ENCODE data around the gene PIP5K1C.
"Not testable (repeated sequence)": the region's sequence is repeated elsewhere in the genome, so short reads cannot be mapped to it uniquely, and the experiment has no call there.

PIP5K1C gene

GRCh38 chr19:3660493-3661219 is 39.6 kb downstream of the PIP5K1C start:
- DNase-seq (ENCODE audit: low read depth): no peak

DNA sequence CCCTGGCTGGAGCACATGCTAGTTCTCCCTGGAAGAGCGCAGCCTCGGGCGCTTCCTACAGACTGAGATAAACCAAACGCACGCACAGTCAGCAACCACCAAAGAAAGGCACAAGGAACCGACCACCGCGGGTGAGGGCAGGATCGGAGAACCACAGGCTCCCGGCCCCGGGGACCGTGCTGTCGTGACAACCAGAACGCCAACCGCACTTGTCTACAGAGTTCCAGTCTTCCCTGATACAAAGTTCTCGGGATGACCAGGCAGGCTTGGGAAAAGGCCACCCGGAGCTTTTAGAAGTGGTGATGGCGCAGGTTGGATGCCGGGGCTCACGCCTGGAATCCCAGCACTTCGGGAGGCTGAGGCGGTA is 40.5 kb downstream of the PIP5K1C start:
- no peak for DNase-seq (ENCODE audit: low read depth)

- DNase-seq (ENCODE audit: low read depth): no peak
Measured at GRCh38 chr19:3658870-3659745, 41.2 kb downstream of the PIP5K1C start.

DNA sequence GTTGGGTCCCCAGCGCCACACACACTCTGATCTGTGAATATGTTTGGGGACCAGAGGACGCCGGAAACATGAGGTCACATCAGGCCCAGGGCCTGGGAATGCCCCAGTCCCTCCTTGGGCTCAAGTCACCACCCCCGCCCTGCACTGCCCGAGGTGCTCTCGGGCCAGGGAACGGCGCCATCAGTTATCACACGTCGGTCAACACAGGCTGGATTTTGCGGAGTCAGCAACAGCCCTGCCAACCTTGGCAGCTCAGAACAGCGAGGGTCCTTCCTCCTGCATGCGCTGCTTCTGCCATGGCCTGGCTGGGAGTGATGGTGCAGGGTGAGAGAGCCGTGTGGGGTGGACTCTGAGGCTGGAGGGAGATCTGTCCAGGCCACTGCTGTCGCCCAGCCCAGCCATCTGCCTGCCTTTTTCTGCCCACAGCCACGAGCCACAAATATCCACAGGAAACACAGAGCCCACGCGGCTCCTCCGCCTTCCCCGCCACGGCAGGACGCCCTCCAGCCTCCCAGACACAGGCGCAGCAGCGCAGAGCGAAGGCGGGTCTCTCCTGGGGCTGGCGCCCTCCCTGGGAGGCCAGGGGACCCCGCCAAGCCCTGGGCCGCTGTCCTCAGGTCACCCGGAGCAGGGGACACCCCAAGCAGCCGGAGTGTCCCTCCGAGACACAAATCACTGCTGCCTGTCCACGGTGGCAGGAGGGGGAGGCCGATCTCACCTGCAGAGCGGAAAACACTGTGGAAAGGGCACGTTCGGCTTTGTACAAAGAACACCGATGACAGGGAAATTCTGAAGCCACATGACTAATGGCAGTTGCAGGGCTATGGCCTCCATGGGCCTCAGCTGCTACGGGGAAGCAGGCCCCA is 42.0 kb downstream of the PIP5K1C start:
- DNase-seq (ENCODE audit: low read depth): no peak

- DNase-seq (ENCODE audit: low read depth): no peak
Measured at GRCh38 chr19:3657395-3657769, 42.9 kb downstream of the PIP5K1C start.

- DNase-seq (ENCODE audit: low read depth): no peak
Measured at GRCh38 chr19:3656747-3657394, 43.4 kb downstream of the PIP5K1C start.

DNA sequence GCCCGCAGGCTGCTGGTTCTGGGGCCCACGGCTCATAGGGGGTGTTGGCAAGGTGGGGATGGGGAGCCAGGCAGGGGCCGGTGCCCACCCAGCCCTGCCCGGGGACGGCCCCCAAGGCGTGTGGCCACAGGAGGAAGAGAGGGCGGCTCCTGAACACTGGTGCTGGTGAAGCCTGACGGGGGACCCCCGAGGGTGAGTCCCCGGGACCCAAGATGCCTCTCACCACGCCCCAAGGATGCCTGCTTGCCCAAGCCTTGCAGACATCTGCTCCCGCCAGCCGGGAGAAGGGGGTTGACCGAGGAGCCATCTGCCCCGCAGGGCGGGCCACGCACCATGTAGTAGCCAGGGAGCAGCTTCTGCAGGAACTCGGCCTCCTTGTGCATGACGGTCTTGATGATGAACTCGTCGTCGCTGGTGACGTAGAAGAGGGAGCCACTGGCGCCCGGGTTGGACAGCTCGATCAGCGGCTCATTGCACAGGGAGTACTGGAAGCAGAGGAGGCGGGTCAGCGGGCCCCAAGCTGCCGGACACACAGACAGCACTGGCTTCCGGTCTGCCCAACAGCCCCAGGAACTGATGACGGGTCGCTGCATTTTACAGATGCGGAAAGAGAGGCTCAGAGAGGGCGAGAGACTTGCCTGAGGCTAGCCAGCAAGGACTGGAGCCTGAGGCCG is 44.1 kb downstream of the PIP5K1C start:
- no peak for DNase-seq (ENCODE audit: low read depth)

DNA sequence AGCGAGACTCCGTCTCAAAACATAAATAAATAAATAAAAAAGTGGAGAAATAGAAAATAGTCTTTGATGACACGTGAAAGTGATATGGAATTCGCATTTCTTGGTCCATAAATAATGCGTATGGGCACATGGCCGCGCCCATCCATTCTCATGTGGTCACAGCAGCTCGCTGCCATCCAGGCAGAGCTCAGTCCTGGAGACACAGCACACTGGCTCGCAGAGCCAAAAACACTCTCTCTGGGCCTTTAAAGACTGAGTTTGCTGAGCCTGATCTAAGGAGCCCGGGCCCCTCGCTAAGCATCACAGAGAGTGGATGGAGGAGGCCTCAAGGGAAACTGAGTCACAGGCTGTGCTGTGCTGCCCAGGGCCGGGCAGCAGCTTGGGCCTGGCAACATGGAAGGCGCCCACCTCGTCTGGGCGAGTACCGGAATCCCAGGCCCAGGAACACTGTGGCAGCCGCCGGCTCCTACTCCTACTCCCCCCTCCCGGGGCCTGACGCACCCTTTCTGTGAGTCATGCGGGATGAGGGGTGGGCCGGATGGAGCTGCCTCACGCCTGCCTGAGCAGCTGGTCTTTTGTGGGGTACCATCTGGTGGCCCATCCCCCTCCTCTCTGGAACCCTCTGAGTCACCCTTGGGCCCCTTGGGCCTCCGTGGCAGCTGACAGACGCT is 44.7 kb downstream of the PIP5K1C start:
- DNase-seq (ENCODE audit: low read depth): peak; percentile 29

DNA sequence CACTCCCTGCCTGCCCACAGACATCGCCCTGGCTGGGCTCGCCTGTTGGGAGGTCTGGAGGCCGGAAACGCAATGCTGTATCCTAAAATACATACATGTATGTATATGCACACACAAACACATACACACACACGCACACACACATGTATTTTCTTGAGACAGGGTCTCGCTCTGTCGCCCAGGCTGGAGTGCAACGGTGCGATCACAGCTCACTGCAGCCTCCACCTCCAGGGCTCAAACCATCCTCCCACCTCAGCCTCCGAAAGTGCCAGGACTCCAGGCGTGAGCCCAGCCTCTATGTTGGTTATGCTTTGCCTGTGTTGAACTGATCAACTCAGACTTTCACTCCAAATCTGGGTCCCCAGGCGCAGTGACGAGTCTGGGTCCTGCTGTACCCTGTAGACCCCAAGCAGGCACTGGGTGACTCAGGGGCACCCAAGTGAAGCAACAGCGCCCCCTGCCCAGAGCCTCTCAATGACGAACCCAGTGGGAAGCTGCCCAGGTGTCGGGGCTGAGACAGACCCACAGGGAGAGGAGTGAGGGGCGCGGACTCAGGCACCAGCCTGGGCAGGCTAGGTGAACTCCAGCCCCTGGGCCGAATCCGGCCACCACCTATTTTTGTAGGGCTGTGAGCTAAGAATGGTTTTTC is 46.3 kb downstream of the PIP5K1C start:
- DNase-seq (ENCODE audit: low read depth): no peak

DNA sequence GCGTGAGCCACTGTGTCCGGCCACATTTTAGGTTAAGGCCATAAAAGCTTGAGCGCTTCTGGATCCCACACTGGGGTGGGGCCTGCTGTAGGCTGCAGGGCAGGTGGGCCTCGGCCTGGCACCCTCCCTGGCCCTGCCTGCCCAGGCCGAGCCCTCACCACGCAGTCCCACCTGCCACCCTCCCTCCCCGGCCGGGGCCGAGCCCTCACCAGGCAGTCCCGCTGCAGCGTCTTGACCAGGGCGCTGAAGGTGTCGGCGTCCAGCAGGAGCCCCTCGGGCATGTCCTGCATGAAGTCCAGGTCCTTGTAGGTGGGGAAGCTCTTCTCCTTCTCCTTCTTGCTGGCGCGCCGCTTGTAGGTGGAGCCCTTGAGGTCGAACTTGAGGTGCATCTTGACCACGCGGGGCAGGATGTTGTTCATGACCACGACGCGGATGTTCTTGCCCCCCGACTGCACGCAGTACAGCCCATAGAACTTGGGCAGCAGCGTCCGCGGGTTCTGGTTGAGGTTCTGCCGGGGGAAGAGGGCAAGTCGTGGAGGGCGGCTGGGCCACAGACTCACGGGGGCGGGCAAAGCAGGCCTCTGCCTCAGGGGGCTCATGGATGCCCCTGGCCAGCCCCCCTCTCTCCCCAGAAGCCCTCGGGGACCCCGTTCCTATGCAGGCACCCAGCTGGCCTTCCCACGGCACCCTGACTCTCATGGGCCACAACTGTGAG is 47.0 kb downstream of the PIP5K1C start:
- no peak for DNase-seq (ENCODE audit: low read depth)

DNA sequence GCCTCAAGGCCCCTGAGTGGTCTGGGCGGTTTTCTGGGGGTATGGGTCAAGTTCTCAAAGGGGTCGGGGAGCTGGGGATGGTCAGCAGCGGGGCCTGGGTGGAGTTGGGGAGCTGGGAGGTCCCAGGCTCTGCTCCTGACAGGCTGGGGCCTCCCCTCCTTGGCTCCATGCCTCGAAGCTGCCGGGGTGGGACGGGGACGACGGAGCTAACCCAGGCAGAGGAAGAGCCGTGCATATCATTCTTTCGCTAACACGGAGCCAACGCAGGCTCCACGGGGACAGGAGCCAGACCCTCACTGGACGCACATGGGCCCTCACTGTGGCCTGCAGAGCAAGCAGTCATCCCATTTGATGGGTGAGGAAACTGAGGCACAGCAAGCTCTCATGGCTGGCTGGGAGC is 47.8 kb downstream of the PIP5K1C start:
- no peak for DNase-seq (ENCODE audit: low read depth)

DNA sequence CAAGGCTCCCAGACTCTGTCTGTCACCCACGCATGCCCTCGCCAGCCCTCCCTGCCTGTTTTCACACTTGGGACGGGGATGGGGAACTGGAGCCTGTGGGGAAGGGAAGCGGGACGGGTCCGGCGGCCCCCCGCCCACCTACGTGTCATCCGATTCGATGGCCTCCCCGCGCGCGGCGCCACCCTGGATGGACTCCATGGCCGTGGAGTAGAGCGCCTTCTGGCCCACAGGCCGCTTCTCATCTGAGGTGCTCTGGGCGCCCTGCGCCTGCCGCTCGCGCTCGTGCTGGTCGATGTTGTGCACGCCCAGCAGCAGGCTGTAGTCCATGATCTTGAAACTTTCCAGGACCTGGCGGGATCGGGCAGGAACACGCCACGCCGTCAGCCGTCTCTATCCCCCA is 48.6 kb downstream of the PIP5K1C start:
- DNase-seq (ENCODE audit: low read depth): no peak

GRCh38 chr19:3649888-3650287 is 50.4 kb downstream of the PIP5K1C start:
- no peak for DNase-seq (ENCODE audit: low read depth)

DNA sequence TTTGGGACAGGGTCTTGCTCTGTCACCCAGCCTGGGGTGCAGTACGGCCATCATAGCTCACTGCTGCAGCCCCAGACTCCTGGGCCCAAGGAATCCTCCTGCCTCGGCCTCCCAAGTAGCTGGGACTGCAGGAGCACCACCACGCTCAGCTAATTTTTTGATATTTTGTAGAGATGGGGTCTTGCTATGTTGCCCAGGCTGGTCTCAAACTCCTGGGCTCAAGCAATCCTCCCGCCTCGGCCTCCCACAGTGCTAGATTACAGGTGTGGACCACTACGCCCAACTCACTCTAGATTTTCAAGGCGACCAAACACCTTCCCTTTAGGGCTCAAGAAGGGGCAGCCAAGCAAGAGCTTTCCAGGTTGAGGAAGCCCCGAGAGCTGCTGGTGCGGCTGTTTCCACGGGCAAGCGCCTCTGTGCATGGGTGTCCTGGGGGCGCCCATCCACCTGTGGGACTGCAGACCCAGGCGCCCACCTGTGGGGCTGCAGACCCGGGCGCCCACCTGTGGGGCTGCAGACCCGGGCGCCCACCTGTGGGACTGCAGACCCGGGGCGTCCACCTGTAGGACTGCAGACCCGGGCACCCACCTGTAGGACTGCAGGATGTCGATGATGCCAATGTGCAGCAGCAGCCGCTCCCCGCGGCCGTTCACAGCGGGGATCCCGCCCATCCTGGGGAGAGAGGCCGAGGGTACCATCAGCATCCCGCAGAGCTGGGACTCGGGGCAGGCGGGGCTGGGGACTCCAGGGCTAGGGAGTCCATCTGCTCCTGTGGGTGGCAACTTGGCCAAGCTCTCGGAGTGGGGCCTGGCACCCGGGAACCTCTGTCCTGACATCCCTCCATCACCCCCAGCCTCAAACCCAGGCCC is 52.0 kb downstream of the PIP5K1C start:
- no peak for DNase-seq (ENCODE audit: low read depth)

- not testable (repeated sequence) for DNase-seq (ENCODE audit: low read depth)
Measured at GRCh38 chr19:3647102-3647501, 53.2 kb downstream of the PIP5K1C start.

GRCh38 chr19:3646336-3647092 is 53.8 kb downstream of the PIP5K1C start:
- no peak for DNase-seq (ENCODE audit: low read depth)

- no peak for DNase-seq (ENCODE audit: low read depth)
Measured at GRCh38 chr19:3645726-3646125, 54.5 kb downstream of the PIP5K1C start.

GRCh38 chr19:3645067-3645396 is 55.2 kb downstream of the PIP5K1C start:
- DNase-seq (ENCODE audit: low read depth): no peak
